COLO668 (cell line): ENCODE results near the gene EMC7.
A peak's percentile ranks its signal among the peaks of the same experiment; 100 is the strongest.
"Not testable (repeated sequence)": the region's sequence is repeated elsewhere in the genome, so short reads cannot be mapped to it uniquely, and the experiment has no call there.

Source experiments
- DNase-seq: peaks from one replicate; lab custom pipeline; 2025; ENCODE audit not compliant: unreplicated experiment; lab: John Stamatoyannopoulos, UW

The EMC7 gene

GRCh38 chr15:34101366-34102174 lies at the start of gene EMC7, which contains the start of gene PGBD4:
Gene EMC7, minus strand, starts transcription at chr15:34101862. Its CDS starts 23 bp downstream, at chr15:34101839.
Gene PGBD4, plus strand, starts transcription at chr15:34102083. Its CDS starts 449 bp downstream, at chr15:34102532.
- peak; percentile 98 for DNase-seq

GRCh38 chr15:34147371-34148140 lies 45.9 kb upstream of the EMC7 start:
- DNase-seq, result no peak

GRCh38 chr15:34133511-34133910 lies 31.8 kb upstream of the EMC7 start:
- DNase-seq, result no peak

- DNase-seq, result no peak
Observed at GRCh38 chr15:34132881-34133280, 31.2 kb upstream of the EMC7 start.

GRCh38 chr15:34128898-34129297 lies 27.2 kb upstream of the EMC7 start:
- no peak for DNase-seq

GRCh38 chr15:34126522-34126921 lies 24.9 kb upstream of the EMC7 start:
- DNase-seq, result no peak

- DNase-seq, result no peak
Observed at GRCh38 chr15:34125945-34126344, 24.3 kb upstream of the EMC7 start.

GRCh38 chr15:34124651-34125050 lies 23.0 kb upstream of the EMC7 start:
- no peak for DNase-seq

GRCh38 chr15:34122771-34123183 lies 21.1 kb upstream of the EMC7 start:
- DNase-seq, result no peak

GRCh38 chr15:34121786-34122185 lies 20.1 kb upstream of the EMC7 start:
- DNase-seq, result not testable (repeated sequence)

GRCh38 chr15:34120420-34120819 lies 18.8 kb upstream of the EMC7 start:
- not testable (repeated sequence) for DNase-seq

- DNase-seq, result no peak
Observed at GRCh38 chr15:34119291-34119690, 17.6 kb upstream of the EMC7 start.

- DNase-seq, result no peak
Observed at GRCh38 chr15:34116620-34117019, 15.0 kb upstream of the EMC7 start.

GRCh38 chr15:34114739-34115138 lies 13.1 kb upstream of the EMC7 start:
- no peak for DNase-seq

- DNase-seq, result no peak
Observed at GRCh38 chr15:34114215-34114614, 12.6 kb upstream of the EMC7 start.

GRCh38 chr15:34111488-34111887 lies 9.8 kb upstream of the EMC7 start:
- DNase-seq, result no peak

GRCh38 chr15:34109797-34110663 lies 8.4 kb upstream of the EMC7 start:
- DNase-seq, result no peak

- DNase-seq, result no peak
Observed at GRCh38 chr15:34107315-34107714, 5.7 kb upstream of the EMC7 start.

- no peak for DNase-seq
Observed at GRCh38 chr15:34106423-34106822, 4.8 kb upstream of the EMC7 start.

- DNase-seq, result no peak
Observed at GRCh38 chr15:34102175-34102925, 688 bp upstream of the EMC7 start.
